GM23248 (cell line): Measurements from ENCODE around the gene COX19. TPM values are rescaled to one million over a fixed set of nuclear protein-coding genes. Genes with fewer than 3 reads are reported as not detected.
"Not testable (repeated sequence)": the region's sequence is repeated elsewhere in the genome, so short reads cannot be mapped to it uniquely, and the experiment has no call there.

Experiments
- DNase-seq: peaks from one replicate; pipeline ENCODE4 v3.0.0-alpha.2; 2015
- H2AFZ ChIP-seq: fragments of 200-600 bp; sonication (generic); 2 replicates; pipeline ENCODE4 v1.6.1; 2016; ENCODE audit warnings: antibody characterized with exemption
- H3F3A ChIP-seq: fragments of 200-600 bp; sonication (generic); 2 replicates; pipeline ENCODE4 v1.6.1; 2016; ENCODE audit warnings: mild to moderate bottlenecking, antibody characterized with exemption, mixed run types; ENCODE audit not compliant: insufficient read depth
- H3K27ac ChIP-seq: fragments of 200-600 bp; sonication (generic); 2 replicates; pipeline ENCODE4 v1.5.1; 2016; ENCODE audit warnings: mild to moderate bottlenecking
- H3K27me3 ChIP-seq: fragments of 200-600 bp; sonication (generic); replicated peaks from 2 replicates; pipeline ENCODE4 v1.6.1; 2016; ENCODE audit warnings: mild to moderate bottlenecking; ENCODE audit not compliant: insufficient read depth
- H3K36me3 ChIP-seq: fragments of 200-600 bp; sonication (generic); 2 replicates; pipeline ENCODE4 v1.6.1; 2016; ENCODE audit warnings: low read depth, mild to moderate bottlenecking
- H3K4me1 ChIP-seq: fragments of 200-600 bp; sonication (generic); 2 replicates; pipeline ENCODE4 v1.6.1; 2016; ENCODE audit warnings: mild to moderate bottlenecking; ENCODE audit not compliant: insufficient read depth
- H3K4me2 ChIP-seq: fragments of 200-600 bp; sonication (generic); one replicate; pipeline ENCODE4 v1.6.1; 2016; ENCODE audit warnings: mild to moderate bottlenecking; ENCODE audit not compliant: unreplicated experiment
- H3K4me3 ChIP-seq: fragments of 200-600 bp; sonication (generic); 2 replicates; pipeline ENCODE4 v1.5.1; 2016; ENCODE audit warnings: mild to moderate bottlenecking
- H3K79me2 ChIP-seq: fragments of 200-600 bp; sonication (generic); 2 replicates; pipeline ENCODE4 v1.6.1; 2016; ENCODE audit warnings: mild to moderate bottlenecking; ENCODE audit not compliant: insufficient read depth
- H3K9ac ChIP-seq: fragments of 200-600 bp; sonication (generic); 2 replicates; pipeline ENCODE4 v1.6.1; 2016; ENCODE audit warnings: mild to moderate bottlenecking
- H3K9me2 ChIP-seq: fragments of 200-600 bp; sonication (generic); 2 replicates; pipeline ENCODE4 v1.6.1; 2016; ENCODE audit warnings: mixed run types, mild to moderate bottlenecking, moderate library complexity; ENCODE audit not compliant: insufficient read depth
- H3K9me3 ChIP-seq: fragments of 200-600 bp; sonication (generic); one replicate; pipeline ENCODE4 v1.6.1; 2017; ENCODE audit warnings: low read depth
- H4K20me1 ChIP-seq: fragments of 200-600 bp; sonication (generic); 2 replicates; pipeline ENCODE4 v1.6.0; 2016; ENCODE audit not compliant: insufficient read depth
- EZH2 ChIP-seq: fragments of 200-600 bp; sonication (generic); IDR thresholded peaks from 2 replicates; pipeline ENCODE4 v1.6.1; 2018; ENCODE audit warnings: antibody characterized with exemption, mild to moderate bottlenecking; ENCODE audit not compliant: insufficient read depth, poor library complexity, severe bottlenecking
- EZH2phosphoT487 ChIP-seq: fragments of 200-600 bp; sonication (generic); IDR thresholded peaks from 2 replicates; pipeline ENCODE4 v1.6.1; 2018; ENCODE audit warnings: antibody characterized with exemption, moderate library complexity, mild to moderate bottlenecking, low read depth; ENCODE audit not compliant: insufficient read depth
- WGBS, 2 experiments: methylation state at CpG; one replicate each; pipeline ENCODE4 v1.1.6; 2015 to 2017; ENCODE audit warnings: low lambda C conversion rate in 2 of 2, low coverage in 1 of 2; ENCODE audit errors: missing lambda C conversion rate in 2 of 2; 5-methylcytosine and 5-hydroxymethylcytosine counted together
- in situ Hi-C: fragments of 300-500 bp; cut with MboI; formaldehyde crosslinking; loops from 2 replicates; pipeline ENCODE4 v1.15.0; 2020
- polyA plus RNA-seq: library from polyadenylated mRNA; unstranded; fragments of >200 nt; fragmentation: Nextera tagmentation; extraction: Ambion mirVana; gene quantifications from 2 replicates; pipeline ENCODE4 v1.2.1, GENCODE V29; 2016
- total RNA-seq: library from RNA; depleted of rRNA; stranded (reverse); fragments of >200 nt; shearing (Covaris generic); gene quantifications from 2 replicates; pipeline ENCODE4 v1.2.3, GENCODE V29; 2014

COX19 gene
- total and polyA plus RNA-seq, 2 experiments from 2014 or later: 5.5 to 9.9 TPM

DNA sequence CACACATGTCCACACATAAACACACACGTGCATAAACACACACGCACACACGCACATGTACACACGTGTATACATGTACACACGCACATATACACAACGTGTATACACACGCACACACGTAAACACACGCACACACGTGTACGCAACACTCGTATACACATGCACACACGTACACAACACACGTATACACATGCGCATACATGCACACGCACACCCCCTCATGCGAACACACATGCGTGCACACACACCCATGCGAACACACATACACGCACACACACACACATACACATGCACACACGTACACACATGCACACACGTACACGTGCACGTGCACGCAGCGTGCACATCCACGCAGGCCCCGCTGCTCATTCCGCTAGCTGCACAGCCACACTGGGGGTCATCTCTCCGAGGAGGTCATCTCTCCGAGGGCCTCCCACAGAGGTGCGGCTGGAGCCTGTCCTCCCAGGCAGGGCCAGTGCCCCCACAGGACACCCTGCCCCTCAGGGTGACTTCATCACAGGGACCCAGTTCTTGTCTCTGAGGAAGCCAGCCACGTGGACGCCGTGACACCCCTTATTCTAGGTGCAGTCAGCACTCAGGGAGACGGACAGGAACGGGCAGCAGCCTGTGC lies 33.5 kb upstream of the COX19 start:
- Histone ChIP-seq H2AFZ (no peak overlapping the region), H3K9ac (no peak overlapping the region), H3F3A (no peaks in the 10 kb centered on the region), H3K36me3 (no peaks in the 10 kb centered on the region), H3K9me3 (no peaks in the 10 kb centered on the region), H3K9me2 (no peaks in the 10 kb centered on the region), H3K4me3 (no peak overlapping the region), H4K20me1 (no peaks in the 10 kb centered on the region), H3K27ac (no peak overlapping the region), H3K4me2 (no peak overlapping the region), H3K4me1 (no peaks in the 10 kb centered on the region), H3K79me2 (no peaks in the 10 kb centered on the region), H3K27me3 (no peaks in the 10 kb centered on the region)
- 85 to 89% methylated on average over 37 of the region's 37 CpGs for WGBS, 2 experiments
- TF ChIP-seq EZH2 (no peak), EZH2phosphoT487 (no peak)
- DNase-seq: no peak
- in situ Hi-C loops: no loop called here

DNA sequence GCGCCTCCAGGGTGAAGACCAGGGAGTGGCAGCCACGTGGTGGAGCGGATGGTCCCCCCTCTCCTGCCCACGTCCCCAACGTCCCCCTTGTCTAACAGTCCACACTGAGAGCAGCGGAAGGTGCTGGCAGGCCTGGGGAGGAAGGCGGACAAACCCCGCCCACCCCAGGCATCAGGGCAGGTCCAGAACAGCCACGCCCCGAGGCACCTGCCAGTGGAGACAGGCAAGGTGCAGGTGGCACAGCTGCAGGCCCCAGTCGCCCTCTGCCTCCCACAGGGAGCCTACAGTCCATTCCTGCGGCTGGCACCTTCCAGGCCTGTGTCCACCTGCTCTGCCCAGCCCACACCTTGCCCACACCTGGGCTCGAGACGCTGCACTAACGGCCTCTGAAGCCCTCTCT lies 32.6 kb upstream of the COX19 start:
- no peak overlapping the region for H3K9ac ChIP-seq
- H3K4me1 ChIP-seq: no peaks in the 10 kb centered on the region
- no peak overlapping the region for H3K4me2 ChIP-seq
- no peaks in the 10 kb centered on the region for H3K36me3 ChIP-seq
- H3K27ac ChIP-seq: no peak overlapping the region
- no peak overlapping the region for H2AFZ ChIP-seq
- H3K27me3 ChIP-seq: no peaks in the 10 kb centered on the region
- H3F3A ChIP-seq: no peaks in the 10 kb centered on the region
- H4K20me1 ChIP-seq: no peaks in the 10 kb centered on the region
- H3K79me2 ChIP-seq: no peaks in the 10 kb centered on the region
- no peaks in the 10 kb centered on the region for H3K9me2 ChIP-seq
- no peak for DNase-seq
- no peaks in the 10 kb centered on the region for H3K9me3 ChIP-seq
- in situ Hi-C loops: no loop called here
- no peak overlapping the region for H3K4me3 ChIP-seq
- WGBS, 2 experiments: 79 to 87% methylated on average over 12 to 15 of the region's 15 CpGs
- TF ChIP-seq EZH2phosphoT487 (no peak), EZH2 (no peak)

DNA sequence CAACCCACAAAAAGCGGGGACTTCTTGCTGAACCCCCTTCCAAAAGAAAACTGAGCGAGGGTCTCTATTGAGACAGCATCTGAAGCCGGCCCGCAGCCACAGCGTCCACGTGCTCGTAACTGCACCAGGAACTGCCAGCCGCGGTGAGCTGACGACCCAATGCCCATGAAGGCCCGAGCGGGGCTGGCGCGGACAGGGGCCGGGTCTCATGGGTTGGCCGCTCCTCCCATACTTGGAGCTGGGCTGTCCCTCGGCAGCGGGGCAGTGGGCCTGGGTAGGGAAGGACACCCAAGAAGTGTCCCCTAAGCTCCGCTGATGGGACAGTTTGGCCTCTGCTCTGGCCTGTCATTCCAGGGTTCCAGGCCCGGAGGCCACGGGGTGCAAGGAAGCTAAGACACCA lies 30.0 kb upstream of the COX19 start:
- Histone ChIP-seq H4K20me1 (no peaks in the 10 kb centered on the region), H3K27ac (no peak overlapping the region), H3K27me3 (no peaks in the 10 kb centered on the region), H3K9me2 (no peaks in the 10 kb centered on the region), H3K9ac (no peak overlapping the region), H3K79me2 (no peaks in the 10 kb centered on the region), H3K4me1 (no peaks in the 10 kb centered on the region), H3K9me3 (no peaks in the 10 kb centered on the region), H3K36me3 (no peaks in the 10 kb centered on the region), H3K4me3 (no peak overlapping the region), H3F3A (no peaks in the 10 kb centered on the region), H2AFZ (no peak overlapping the region), H3K4me2 (no peak overlapping the region)
- 94% methylated on average over 21 of the region's 21 CpGs for WGBS, 2 experiments
- in situ Hi-C loops: no loop called here
- TF ChIP-seq EZH2phosphoT487 (no peak), EZH2 (no peak)
- DNase-seq: no peak

DNA sequence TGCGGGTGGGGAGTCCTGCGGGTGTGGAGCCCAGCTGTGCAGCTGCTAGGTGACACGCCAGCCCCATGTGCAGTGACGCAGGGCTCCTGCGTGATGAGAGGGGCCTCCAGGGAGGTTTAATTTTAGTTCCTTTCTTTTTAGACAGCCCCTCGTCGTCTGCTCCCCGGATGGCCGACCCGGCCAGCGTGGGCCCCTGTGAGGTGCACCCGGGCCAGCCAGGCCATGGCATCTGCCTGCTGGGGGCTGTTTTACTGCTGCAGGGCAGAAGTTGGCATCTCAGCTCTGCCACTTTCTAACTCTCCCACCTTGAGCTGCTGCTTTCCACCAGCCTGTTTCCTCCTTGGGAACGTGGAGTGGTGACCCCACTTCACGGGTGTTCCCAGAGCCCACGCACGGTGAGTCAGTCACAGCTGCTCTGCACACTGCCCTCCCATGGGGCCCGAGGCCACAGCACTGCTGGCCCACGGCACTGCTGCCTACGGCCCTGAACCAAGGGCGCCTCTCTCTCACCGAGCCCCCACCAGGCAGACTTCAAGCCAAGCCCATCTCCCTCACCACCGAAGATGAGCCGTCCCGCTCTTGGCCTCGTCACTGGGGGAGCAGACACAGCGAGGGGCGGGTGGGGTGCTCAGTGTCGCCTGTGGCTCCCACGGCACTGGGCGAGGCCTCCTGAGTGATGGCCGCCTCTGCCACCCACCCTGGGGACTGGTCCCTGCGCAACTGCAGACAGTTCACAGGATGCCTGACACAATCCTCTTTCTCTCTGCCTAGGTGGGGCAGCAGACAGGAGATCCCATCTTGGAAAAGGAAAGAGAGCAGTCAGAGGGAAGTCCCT lies 28.9 kb upstream of the COX19 start:
- no peaks in the 10 kb centered on the region for H3K27me3 ChIP-seq
- no peak overlapping the region for H3K9ac ChIP-seq
- no peak for DNase-seq
- no peak overlapping the region for H3K4me2 ChIP-seq
- no peak overlapping the region for H3K4me3 ChIP-seq
- H3K36me3 ChIP-seq: no peaks in the 10 kb centered on the region
- H3F3A ChIP-seq: no peaks in the 10 kb centered on the region
- H3K4me1 ChIP-seq: no peaks in the 10 kb centered on the region
- H4K20me1 ChIP-seq: no peaks in the 10 kb centered on the region
- TF ChIP-seq EZH2: no peak
- TF ChIP-seq EZH2phosphoT487: no peak
- in situ Hi-C loops: no loop called here
- no peaks in the 10 kb centered on the region for H3K9me2 ChIP-seq
- no peak overlapping the region for H2AFZ ChIP-seq
- H3K27ac ChIP-seq: no peak overlapping the region
- H3K79me2 ChIP-seq: no peaks in the 10 kb centered on the region
- WGBS, 2 experiments: 84% methylated on average over 26 to 32 of the region's 32 CpGs
- no peaks in the 10 kb centered on the region for H3K9me3 ChIP-seq

DNA sequence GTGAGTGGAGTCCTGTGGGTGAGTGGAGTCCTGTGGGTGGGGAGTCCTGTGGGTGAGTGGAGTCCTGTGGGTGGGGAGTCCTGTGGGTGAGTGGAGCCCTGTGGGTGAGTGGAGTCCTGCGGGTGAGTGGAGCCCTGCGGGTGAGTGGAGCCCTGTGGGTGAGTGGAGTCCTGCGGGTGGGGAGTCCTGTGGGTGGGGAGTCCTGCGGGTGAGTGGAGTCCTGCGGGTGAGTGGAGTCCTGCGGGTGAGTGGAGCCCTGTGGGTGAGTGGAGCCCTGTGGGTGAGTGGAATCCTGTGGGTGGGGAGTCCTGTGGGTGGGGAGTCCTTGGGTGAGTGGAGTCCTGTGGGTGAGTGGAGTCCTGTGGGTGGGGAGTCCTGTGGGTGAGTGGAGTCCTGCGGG lies 27.1 kb upstream of the COX19 start:
- H3K4me3 ChIP-seq, in situ Hi-C loops: not testable (repeated sequence)

DNA sequence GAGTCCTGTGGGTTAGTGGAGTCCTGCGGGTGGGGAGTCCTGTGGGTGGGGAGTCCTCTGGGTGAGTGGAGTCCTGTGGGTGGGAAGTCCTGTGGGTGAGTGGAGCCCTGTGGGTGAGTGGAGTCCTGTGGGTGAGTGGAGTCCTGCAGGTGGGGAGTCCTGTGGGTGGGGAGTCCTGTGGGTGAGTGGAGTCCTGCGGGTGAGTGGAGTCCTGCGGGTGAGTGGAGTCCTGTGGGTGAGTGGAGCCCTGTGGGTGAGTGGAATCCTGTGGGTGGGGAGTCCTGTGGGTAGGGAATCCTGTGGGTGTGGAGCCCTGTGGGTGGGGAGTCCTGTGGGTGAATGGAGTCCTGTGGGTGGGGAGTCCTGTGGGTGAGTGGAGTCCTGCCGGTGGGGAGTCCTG lies 26.7 kb upstream of the COX19 start:
- H3K9ac ChIP-seq, H3K27me3 ChIP-seq, H3K79me2 ChIP-seq, H3K4me2 ChIP-seq, DNase-seq, H4K20me1 ChIP-seq, H3K4me1 ChIP-seq, H3F3A ChIP-seq, H3K27ac ChIP-seq, in situ Hi-C loops, H3K9me3 ChIP-seq, H3K4me3 ChIP-seq, H2AFZ ChIP-seq, H3K9me2 ChIP-seq, H3K36me3 ChIP-seq: not testable (repeated sequence)
- WGBS, 2 experiments: 82% methylated on average over 4 of the region's 4 CpGs; no CpG with 5 or more reads in 1 of the 2 experiments

More for the DNA sequence above, 27.1 kb upstream of the COX19 start:
- not testable (repeated sequence) for H3K27ac ChIP-seq, H3K36me3 ChIP-seq, H3K79me2 ChIP-seq, H2AFZ ChIP-seq, H3F3A ChIP-seq, H3K4me2 ChIP-seq, H3K27me3 ChIP-seq, H3K9me3 ChIP-seq, H3K9me2 ChIP-seq, DNase-seq, H3K9ac ChIP-seq, H3K4me1 ChIP-seq, H4K20me1 ChIP-seq
- WGBS, 2 experiments: 98% methylated on average over 7 of the region's 7 CpGs; no CpG with 5 or more reads in 1 of the 2 experiments
